IMR-90 (cell line): Measurements from ENCODE around the gene CCDC141. TPM values are rescaled to one million over a fixed set of nuclear protein-coding genes. Genes with fewer than 3 reads are reported as not detected.

Experiments used
- ATAC-seq: fragments of 200-7000 bp; cut with Tn5 transposase; 2 replicates; pipeline ENCODE4 v1.9.1; 2020; ENCODE audit warnings: low read depth, mild to moderate bottlenecking, moderate library complexity
- BruUV-seq: library from RNA; stranded (reverse); fragments of 400-500 nt; replicated peaks from 2 replicates; lab custom pipeline; 2021; lab: Mats Ljungman, UMichigan
- CTCF ChIA-PET: fragments of 300-600 bp; formaldehyde crosslinking; extraction: SDS; loops from one replicate; lab custom pipeline; 2021; ENCODE audit warnings: antibody characterized with exemption; lab: Yijun Ruan, JAX
- POLR2A ChIA-PET: fragments of 300-600 bp; sonication (Branson Sonifier 250); formaldehyde crosslinking; loops from one replicate; lab custom pipeline; 2022; ENCODE audit warnings: antibody characterized with exemption; ENCODE audit not compliant: unreplicated experiment; lab: Charles Lee
- DNase-seq: peaks from one replicate; pipeline ENCODE4 v3.0.0; 2013
- H2AFZ ChIP-seq: replicated peaks from 2 replicates; pipeline ENCODE3; 2013; ENCODE audit warnings: low read length, mild to moderate bottlenecking; ENCODE audit not compliant: poor library complexity
- H2AK5ac ChIP-seq: 2 replicates; pipeline ENCODE4 v1.6.1; 2013; ENCODE audit warnings: low read depth, low read length, inconsistent platforms
- H2AK9ac ChIP-seq: replicated peaks from 2 replicates; pipeline ENCODE3; 2013; ENCODE audit warnings: mild to moderate bottlenecking, low read depth, low read length, moderate library complexity; ENCODE audit not compliant: poor library complexity
- H2BK120ac ChIP-seq: 2 replicates; pipeline ENCODE4 v1.6.1; 2013; ENCODE audit warnings: low read depth, low read length, inconsistent platforms
- H2BK15ac ChIP-seq: 3 replicates; pipeline ENCODE4 v1.6.1; 2013; ENCODE audit warnings: low read depth, low read length, inconsistent platforms
- H2BK20ac ChIP-seq: 2 replicates; pipeline ENCODE4 v1.6.1; 2013; ENCODE audit warnings: low read depth, mild to moderate bottlenecking, inconsistent platforms, low read length, moderate library complexity
- H2BK5ac ChIP-seq: 2 replicates; pipeline ENCODE4 v1.6.1; 2013; ENCODE audit warnings: mild to moderate bottlenecking, low read depth, low read length, inconsistent platforms; ENCODE audit not compliant: poor library complexity, severe bottlenecking
- H3K14ac ChIP-seq: replicated peaks from 2 replicates; pipeline ENCODE4 v1.6.1; 2013; ENCODE audit warnings: low read depth, low read length, inconsistent platforms
- H3K18ac ChIP-seq: 2 replicates; pipeline ENCODE4 v1.6.1; 2013; ENCODE audit warnings: low read depth, low read length, control low read depth
- H3K23ac ChIP-seq: 2 replicates; pipeline ENCODE4 v1.6.1; 2013; ENCODE audit warnings: low read depth, low read length, inconsistent platforms
- H3K27ac ChIP-seq: 2 replicates; pipeline ENCODE4 v1.5.1; 2013; ENCODE audit warnings: mild to moderate bottlenecking, control low read depth, low read length; ENCODE audit not compliant: insufficient read depth
- H3K27me3 ChIP-seq: 2 replicates; pipeline ENCODE4 v1.6.1; 2013; ENCODE audit warnings: low read length; ENCODE audit not compliant: control insufficient read depth, insufficient read depth
- H3K36me3 ChIP-seq: 2 replicates; pipeline ENCODE4 v1.6.1; 2013; ENCODE audit warnings: low read length, mixed read lengths; ENCODE audit not compliant: control insufficient read depth, insufficient read depth
- H3K4ac ChIP-seq: 2 replicates; pipeline ENCODE4 v1.6.1; 2013; ENCODE audit warnings: low read depth, low read length, inconsistent platforms
- H3K4me1 ChIP-seq: 2 replicates; pipeline ENCODE4 v1.6.1; 2013; ENCODE audit warnings: low read length, mixed read lengths; ENCODE audit not compliant: control insufficient read depth, insufficient read depth
- H3K4me2 ChIP-seq: 2 replicates; pipeline ENCODE4 v1.6.1; 2013; ENCODE audit warnings: low read depth, mild to moderate bottlenecking, control low read depth, low read length, moderate library complexity
- H3K4me3 ChIP-seq: 2 replicates; pipeline ENCODE4 v1.5.1; 2013; ENCODE audit warnings: low read depth, mild to moderate bottlenecking, control low read depth, low read length, moderate library complexity; ENCODE audit not compliant: insufficient read depth
- H3K56ac ChIP-seq: 2 replicates; pipeline ENCODE4 v1.6.1; 2013; ENCODE audit warnings: low read length, inconsistent platforms; ENCODE audit not compliant: insufficient read depth; ENCODE audit errors: extremely low read depth
- H3K79me1 ChIP-seq, 2 experiments: 2 replicates each; pipeline ENCODE4 v1.6.1; 2013; ENCODE audit warnings: low read length in 2 of 2, inconsistent platforms in 1 of 2, low read depth in 1 of 2
- H3K9ac ChIP-seq: 2 replicates; pipeline ENCODE4 v1.6.1; 2013; ENCODE audit warnings: low read depth, low read length, control low read depth
- H3K9me1 ChIP-seq: 2 replicates; pipeline ENCODE4 v1.6.1; 2013; ENCODE audit warnings: low read length, inconsistent platforms; ENCODE audit not compliant: insufficient read depth
- H3K9me3 ChIP-seq: 2 replicates; pipeline ENCODE4 v1.6.1; 2013; ENCODE audit warnings: low read length; ENCODE audit not compliant: control insufficient read depth, insufficient read depth
- H4K20me1 ChIP-seq: 2 replicates; pipeline ENCODE4 v1.6.1; 2013; ENCODE audit warnings: low read length, inconsistent platforms; ENCODE audit not compliant: insufficient read depth
- H4K5ac ChIP-seq: 2 replicates; pipeline ENCODE4 v1.6.1; 2013; ENCODE audit warnings: mild to moderate bottlenecking, low read depth, low read length, control low read depth
- H4K8ac ChIP-seq, 2 experiments: 2 replicates each; pipeline ENCODE4 v1.6.1; 2013; ENCODE audit warnings: low read depth in 2 of 2, low read length in 2 of 2, control low read depth in 1 of 2, inconsistent platforms in 1 of 2
- H4K91ac ChIP-seq: 2 replicates; pipeline ENCODE4 v1.6.1; 2013; ENCODE audit warnings: low read depth, low read length, inconsistent platforms; ENCODE audit not compliant: insufficient read depth
- BHLHE40 ChIP-seq: fragments of 150-350 bp; IDR thresholded peaks from 2 replicates; pipeline ENCODE4 v1.6.1; 2016; ENCODE audit warnings: mild to moderate bottlenecking, low read depth, low read length
- RAD21 ChIP-seq: IDR thresholded peaks from 2 replicates; pipeline ENCODE4 v1.6.1; 2012; ENCODE audit warnings: low read length, improper control_type of control experiment
- WGBS, 2 experiments: methylation state at CpG; one replicate each; pipeline versions ENCODE4 v1.1.5 to v1.1.7; 2013; ENCODE audit warnings: missing lambda C conversion rate in 2 of 2; ENCODE audit not compliant: insufficient read length in 1 of 2; ENCODE audit errors: extremely low coverage in 2 of 2; 5-methylcytosine and 5-hydroxymethylcytosine counted together
- dilution Hi-C: fragments of 300-500 bp; cut with HindIII; formaldehyde crosslinking; loops from one replicate; pipeline ENCODE4 v1.14.3; 2018; ENCODE audit warnings: low sequenced_read_pairs; ENCODE audit not compliant: unreplicated experiment
- in situ Hi-C: fragments of 300-500 bp; cut with MboI; formaldehyde crosslinking; loops from 3 replicates; pipeline ENCODE4 v1.14.3; 2019; ENCODE audit warnings: low sequenced_read_pairs, inconsistent platforms, mixed read lengths
- intact Hi-C: fragments of 100-400 bp; cut with micrococcal nuclease; formaldehyde crosslinking; loops from 2 replicates; pipeline ENCODE4 v1.10.0; 2022
- polyA plus RNA-seq, 3 experiments: library from polyadenylated mRNA; depleted of rRNA; stranded (reverse); fragments of >200 nt; gene quantifications; 2 replicates each; pipeline ENCODE4 v1.2.3, GENCODE V29; 2012; ENCODE audit warnings: low replicate concordance in 1 of 3
- total RNA-seq: library from RNA; depleted of rRNA; stranded (reverse); fragments of >200 nt; gene quantifications from 2 replicates; pipeline ENCODE4 v1.2.3, GENCODE V29; 2012
- TF ChIP-seq, protein P1 (sequence below): conservative IDR thresholded peaks from 2 replicates; pipeline ENCODE4 v1.5.1; 2012; ENCODE audit warnings: mild to moderate bottlenecking, low read depth, low read length, improper control_type of control experiment

Gene CCDC141
- total and polyA plus RNA-seq, 2 of the 4 experiments (the other 2 are of a cell fraction): not detected

GRCh38 chr2:178834086-178834485 lies 215.9 kb downstream of the CCDC141 start:
- Histone ChIP-seq H3K56ac (no peak overlapping the region), H3K4me1 (no peaks in the 10 kb centered on the region), H2BK15ac (no peak overlapping the region), H2AFZ (no peak overlapping the region), H3K9ac (no peak overlapping the region), H3K27me3 (peaks cover 2% of the 10 kb centered on the region), H2BK20ac (no peak overlapping the region), H3K4me2 (no peak overlapping the region), H2BK120ac (no peak overlapping the region), H3K9me1 (no peaks in the 10 kb centered on the region), H3K27ac (no peak overlapping the region), H2BK5ac (no peak overlapping the region), H4K91ac (no peak overlapping the region), H3K18ac (no peak overlapping the region), H3K23ac (no peak overlapping the region), H3K4me3 (no peak overlapping the region), H3K4ac (no peak overlapping the region), H3K36me3 (no peaks in the 10 kb centered on the region), H2AK9ac (no peak overlapping the region), H2AK5ac (no peak overlapping the region), H4K5ac (no peak overlapping the region), H4K20me1 (no peaks in the 10 kb centered on the region), H3K9me3 (no peaks in the 10 kb centered on the region), H3K79me1 (no peaks in the 10 kb centered on the region), H4K8ac (no peak overlapping the region), H3K14ac (no peak overlapping the region)
- BruUV-seq: no TSS peak
- WGBS, 2 experiments: 75% methylated on average over 2 of the region's 9 CpGs; no CpG with 5 or more reads in 1 of the 2 experiments
- CTCF ChIA-PET: no interaction called here
- ATAC-seq: no peak
- intact Hi-C loops (no loop called here), dilution Hi-C loops (no loop called here), in situ Hi-C loops (no loop called here)
- POLR2A ChIA-PET: no interaction called here
- TF ChIP-seq, protein P1, sequence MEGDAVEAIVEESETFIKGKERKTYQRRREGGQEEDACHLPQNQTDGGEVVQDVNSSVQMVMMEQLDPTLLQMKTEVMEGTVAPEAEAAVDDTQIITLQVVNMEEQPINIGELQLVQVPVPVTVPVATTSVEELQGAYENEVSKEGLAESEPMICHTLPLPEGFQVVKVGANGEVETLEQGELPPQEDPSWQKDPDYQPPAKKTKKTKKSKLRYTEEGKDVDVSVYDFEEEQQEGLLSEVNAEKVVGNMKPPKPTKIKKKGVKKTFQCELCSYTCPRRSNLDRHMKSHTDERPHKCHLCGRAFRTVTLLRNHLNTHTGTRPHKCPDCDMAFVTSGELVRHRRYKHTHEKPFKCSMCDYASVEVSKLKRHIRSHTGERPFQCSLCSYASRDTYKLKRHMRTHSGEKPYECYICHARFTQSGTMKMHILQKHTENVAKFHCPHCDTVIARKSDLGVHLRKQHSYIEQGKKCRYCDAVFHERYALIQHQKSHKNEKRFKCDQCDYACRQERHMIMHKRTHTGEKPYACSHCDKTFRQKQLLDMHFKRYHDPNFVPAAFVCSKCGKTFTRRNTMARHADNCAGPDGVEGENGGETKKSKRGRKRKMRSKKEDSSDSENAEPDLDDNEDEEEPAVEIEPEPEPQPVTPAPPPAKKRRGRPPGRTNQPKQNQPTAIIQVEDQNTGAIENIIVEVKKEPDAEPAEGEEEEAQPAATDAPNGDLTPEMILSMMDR: no peak
- TF ChIP-seq BHLHE40 (no peak), RAD21 (no peak)
- no peak for DNase-seq
